K562 (cell line): ENCODE results near the gene PRKCB. TPM values are rescaled to one million over a fixed set of nuclear protein-coding genes. Genes with fewer than 3 reads are reported as not detected.

Experiments
- ADNP ChIP-seq: fragments of 200-800 bp; sonication (Bioruptor generic); IDR thresholded peaks from 2 replicates; pipeline ENCODE4 v1.6.1; 2016; ENCODE audit warnings: missing genetic modification characterization, missing compliant biosample characterization
- ESRRA ChIP-seq: fragments of 450-650 bp; IDR thresholded peaks from 2 replicates; pipeline ENCODE4 v1.6.1; 2014; ENCODE audit warnings: low read depth, mild to moderate bottlenecking, moderate library complexity, borderline replicate concordance
- ETV5 ChIP-seq: sonication (generic); formaldehyde crosslinking; IDR thresholded peaks from 2 replicates; pipeline ENCODE4 v1.4.0; 2020; ENCODE audit warnings: low read depth, mild to moderate bottlenecking, missing genetic modification reagents
- GABPA ChIP-seq: fragments of 200-800 bp; sonication (Bioruptor generic); conservative IDR thresholded peaks from 2 replicates; pipeline ENCODE4 v1.6.1; 2016; ENCODE audit warnings: low read depth, missing genetic modification characterization, missing compliant biosample characterization
- HDAC3 ChIP-seq: fragments of 450-650 bp; IDR thresholded peaks from 2 replicates; pipeline ENCODE4 v1.6.1; 2018; ENCODE audit warnings: borderline replicate concordance, mild to moderate bottlenecking, moderate library complexity; ENCODE audit not compliant: partially characterized antibody
- KAT2B ChIP-seq: IDR thresholded peaks from one replicate; pipeline ENCODE4 v1.6.1; 2012; ENCODE audit warnings: low read depth, mild to moderate bottlenecking, control low read depth, inconsistent platforms, low read length, moderate library complexity
- NFXL1 ChIP-seq: fragments of 450-650 bp; formaldehyde crosslinking; IDR thresholded peaks from 2 replicates; pipeline ENCODE4 v1.4.0; 2021; ENCODE audit warnings: mild to moderate bottlenecking
- POLR2G ChIP-seq: fragments of 200-400 bp; formaldehyde crosslinking; IDR thresholded peaks from 2 replicates; pipeline ENCODE4 v1.6.1; 2017; ENCODE audit warnings: low read depth, mild to moderate bottlenecking, antibody characterized with exemption, low read length, moderate library complexity
- RFX1 ChIP-seq: fragments of 450-650 bp; IDR thresholded peaks from 2 replicates; pipeline ENCODE4 v1.6.1; 2016; ENCODE audit warnings: mild to moderate bottlenecking, moderate library complexity
- SAFB ChIP-seq: fragments of 200-400 bp; formaldehyde crosslinking; IDR thresholded peaks from 2 replicates; pipeline ENCODE4 v1.6.1; 2017; ENCODE audit warnings: low read depth, low read length, borderline replicate concordance
- SMARCA4 ChIP-seq: fragments of 450-650 bp; IDR thresholded peaks from 2 replicates; pipeline ENCODE4 v1.6.1; 2016
- TAF1 ChIP-seq: IDR thresholded peaks from 2 replicates; pipeline ENCODE4 v1.6.1; 2011; ENCODE audit warnings: mild to moderate bottlenecking, low read length, moderate library complexity; ENCODE audit not compliant: insufficient read depth, control insufficient read depth, severe bottlenecking; ENCODE audit errors: extremely low read depth
- ZEB2 ChIP-seq: fragments of 450-650 bp; IDR thresholded peaks from 2 replicates; pipeline ENCODE4 v1.6.1; 2016
- ZNF146 ChIP-seq: IDR thresholded peaks from one replicate; pipeline ENCODE4 v1.6.1; 2018; ENCODE audit warnings: missing compliant biosample characterization; ENCODE audit not compliant: unreplicated experiment
- ZNF551 ChIP-seq: fragments of 250-450 bp; sonication (Bioruptor Pico); IDR thresholded peaks from 2 replicates; pipeline ENCODE4 v1.5.0; 2021; ENCODE audit warnings: mild to moderate bottlenecking, moderate library complexity
- ZNF584 ChIP-seq: fragments of 200-800 bp; sonication (Bioruptor generic); IDR thresholded peaks from 2 replicates; pipeline ENCODE4 v1.6.1; 2016; ENCODE audit warnings: low read depth, mild to moderate bottlenecking, missing genetic modification characterization, missing compliant biosample characterization
- polyA plus RNA-seq, 8 experiments: library from polyadenylated mRNA; depleted of rRNA in 4 of 8; stranded (reverse) in 5 of 8; unstranded in 3 of 8; fragments of >200 nt; fragmentation: Nextera tagmentation in 2 of 8; fragmentation: Illumina TruSeq in 1 of 8; extraction: Ambion mirVana in 2 of 8; extraction: Trizol in 1 of 8; gene quantifications; 2 replicates each; pipeline versions ENCODE4 v1.2.1 to v1.2.3, GENCODE V29; 2011 to 2014; ENCODE audit warnings: inconsistent platforms in 1 of 8, missing spikeins in 1 of 8
- total RNA-seq, 7 experiments: library from RNA; depleted of rRNA in 6 of 7; stranded (reverse); fragments of >200 nt in 6 of 7; fragmentation: Illumina TruSeq in 2 of 7; extraction: Trizol in 2 of 7; gene quantifications; 2 replicates each; pipeline versions ENCODE4 v1.2.1 to v1.2.3, GENCODE V29; 2011 to 2021; ENCODE audit warnings: low replicate concordance in 1 of 7
- TF ChIP-seq, protein P1 (sequence below): sonication (generic); formaldehyde crosslinking; IDR thresholded peaks from 2 replicates; pipeline ENCODE4 v1.8.0; 2022; ENCODE audit warnings: missing genetic modification reagents, mild to moderate bottlenecking, borderline replicate concordance
- TF ChIP-seq, protein P2 (sequence below): IDR thresholded peaks from 3 replicates; pipeline ENCODE4 v1.6.1; 2011; ENCODE audit warnings: borderline replicate concordance, mild to moderate bottlenecking, moderate library complexity; ENCODE audit not compliant: insufficient read length; ENCODE audit errors: extremely low read depth
- TF ChIP-seq, protein P3 (sequence below): fragments of 450-650 bp; IDR thresholded peaks from 2 replicates; pipeline ENCODE4 v1.6.1; 2016; ENCODE audit warnings: low read depth, mild to moderate bottlenecking, moderate library complexity

Gene PRKCB
- total and polyA plus RNA-seq, 9 of the 15 experiments (the other 6 are each of a cell fraction or from before 2014, with no cell fraction given) = 49.9 to 276 (median 148) TPM

DNA sequence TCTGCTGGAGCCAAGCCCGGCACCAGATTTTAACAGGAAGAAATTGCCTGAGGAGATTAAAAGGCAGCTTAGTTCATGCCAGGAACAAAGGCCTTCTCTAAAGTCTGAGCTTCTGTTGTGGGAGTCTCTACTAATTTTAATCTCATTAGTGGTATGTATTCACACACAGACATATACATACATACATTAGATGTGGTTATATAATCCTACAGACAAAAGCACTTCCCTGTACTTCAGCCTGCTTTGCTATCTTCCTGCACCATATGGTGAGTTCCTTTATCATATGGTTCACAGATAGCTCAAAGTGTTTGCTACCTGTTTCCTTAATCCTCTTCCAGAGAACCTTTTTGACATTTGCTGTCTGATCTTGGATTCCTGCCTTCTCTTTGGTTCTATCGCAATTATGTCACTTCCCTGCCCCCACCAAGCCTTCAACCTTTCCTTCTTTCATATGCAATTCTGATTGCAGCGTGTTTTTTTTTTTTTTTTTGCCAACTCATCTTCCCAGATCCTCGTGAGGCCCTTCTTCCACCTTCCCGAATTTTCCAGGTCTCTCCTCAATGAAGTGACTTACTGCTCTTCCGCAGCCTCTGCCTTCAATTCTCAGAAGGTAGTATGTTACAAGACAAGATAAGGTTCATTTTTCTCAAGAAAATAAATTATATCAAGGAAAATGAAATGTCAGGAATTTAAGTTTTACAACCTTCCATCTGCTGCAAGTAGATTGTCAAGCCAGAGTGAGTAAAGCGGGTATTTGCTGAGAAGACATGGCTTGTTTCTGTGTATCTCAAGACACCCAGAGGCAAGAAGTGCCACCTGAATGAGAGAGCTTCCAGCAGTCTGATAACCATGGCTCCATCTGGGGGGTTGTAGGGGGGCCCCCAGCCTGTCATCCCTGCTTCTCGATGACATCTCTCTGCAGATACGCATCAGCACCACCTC is 300.1 kb downstream of the PRKCB start (continued):
- TF ChIP-seq, protein P1, sequence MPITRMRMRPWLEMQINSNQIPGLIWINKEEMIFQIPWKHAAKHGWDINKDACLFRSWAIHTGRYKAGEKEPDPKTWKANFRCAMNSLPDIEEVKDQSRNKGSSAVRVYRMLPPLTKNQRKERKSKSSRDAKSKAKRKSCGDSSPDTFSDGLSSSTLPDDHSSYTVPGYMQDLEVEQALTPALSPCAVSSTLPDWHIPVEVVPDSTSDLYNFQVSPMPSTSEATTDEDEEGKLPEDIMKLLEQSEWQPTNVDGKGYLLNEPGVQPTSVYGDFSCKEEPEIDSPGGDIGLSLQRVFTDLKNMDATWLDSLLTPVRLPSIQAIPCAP (CRISPR knock-in tag) = no peak
- TF ChIP-seq GABPA (no peak; the same call in 1 of the 2 replicates), ADNP (tag) (peak; percentile 78; the same call in 1 of the 2 replicates), RFX1 (no peak), KAT2B (no peak), ZNF146 (no peak), SMARCA4 (peak; percentile 99), ETV5 (CRISPR knock-in tag) (no peak), TAF1 (no peak), ZNF551 (CRISPR knock-in tag) (no peak), ZEB2 (peak; percentile 99), POLR2G (no peak), ESRRA (peak; percentile 77), HDAC3 (peak; percentile 95), NFXL1 (no peak), ZNF584 (CRISPR knock-in tag) (no peak), SAFB (no peak)
- TF ChIP-seq, protein P2, sequence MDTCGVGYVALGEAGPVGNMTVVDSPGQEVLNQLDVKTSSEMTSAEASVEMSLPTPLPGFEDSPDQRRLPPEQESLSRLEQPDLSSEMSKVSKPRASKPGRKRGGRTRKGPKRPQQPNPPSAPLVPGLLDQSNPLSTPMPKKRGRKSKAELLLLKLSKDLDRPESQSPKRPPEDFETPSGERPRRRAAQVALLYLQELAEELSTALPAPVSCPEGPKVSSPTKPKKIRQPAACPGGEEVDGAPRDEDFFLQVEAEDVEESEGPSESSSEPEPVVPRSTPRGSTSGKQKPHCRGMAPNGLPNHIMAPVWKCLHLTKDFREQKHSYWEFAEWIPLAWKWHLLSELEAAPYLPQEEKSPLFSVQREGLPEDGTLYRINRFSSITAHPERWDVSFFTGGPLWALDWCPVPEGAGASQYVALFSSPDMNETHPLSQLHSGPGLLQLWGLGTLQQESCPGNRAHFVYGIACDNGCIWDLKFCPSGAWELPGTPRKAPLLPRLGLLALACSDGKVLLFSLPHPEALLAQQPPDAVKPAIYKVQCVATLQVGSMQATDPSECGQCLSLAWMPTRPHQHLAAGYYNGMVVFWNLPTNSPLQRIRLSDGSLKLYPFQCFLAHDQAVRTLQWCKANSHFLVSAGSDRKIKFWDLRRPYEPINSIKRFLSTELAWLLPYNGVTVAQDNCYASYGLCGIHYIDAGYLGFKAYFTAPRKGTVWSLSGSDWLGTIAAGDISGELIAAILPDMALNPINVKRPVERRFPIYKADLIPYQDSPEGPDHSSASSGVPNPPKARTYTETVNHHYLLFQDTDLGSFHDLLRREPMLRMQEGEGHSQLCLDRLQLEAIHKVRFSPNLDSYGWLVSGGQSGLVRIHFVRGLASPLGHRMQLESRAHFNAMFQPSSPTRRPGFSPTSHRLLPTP = no peak
- TF ChIP-seq, protein P3, sequence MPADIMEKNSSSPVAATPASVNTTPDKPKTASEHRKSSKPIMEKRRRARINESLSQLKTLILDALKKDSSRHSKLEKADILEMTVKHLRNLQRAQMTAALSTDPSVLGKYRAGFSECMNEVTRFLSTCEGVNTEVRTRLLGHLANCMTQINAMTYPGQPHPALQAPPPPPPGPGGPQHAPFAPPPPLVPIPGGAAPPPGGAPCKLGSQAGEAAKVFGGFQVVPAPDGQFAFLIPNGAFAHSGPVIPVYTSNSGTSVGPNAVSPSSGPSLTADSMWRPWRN = peak; percentile 84
